T-helper 17 cell (primary cell): ENCODE results near the gene ADGRB2. TPM values are rescaled to one million over a fixed set of nuclear protein-coding genes. Genes with fewer than 3 reads are reported as not detected.

ENCODE experiments used
- ATAC-seq: fragments of 150-1000 bp; cut with Tn5 transposase; 2 replicates; pipeline ENCODE4 v1.10.0; 2021; ENCODE audit warnings: mild to moderate bottlenecking, moderate library complexity
- DNase-seq, 3 donors: peaks; one replicate each; pipeline versions ENCODE4 v3.0.0 to v3.0.0-alpha.2; 2020 to 2021
- H3K9me3 ChIP-seq: one replicate; pipeline ENCODE4 v1.7.0; 2013; ENCODE audit warnings: low read length, mild to moderate bottlenecking; ENCODE audit not compliant: control insufficient read depth, poor library complexity, severe bottlenecking
- H3K27ac Mint-ChIP-seq: one replicate; pipeline ENCODE4 v1.8.0; 2022; ENCODE audit warnings: mild to moderate bottlenecking, moderate library complexity, mixed read lengths
- H3K27me3 Mint-ChIP-seq: one replicate; pipeline ENCODE4 v1.8.0; 2022; ENCODE audit warnings: mixed read lengths
- H3K36me3 Mint-ChIP-seq: one replicate; pipeline ENCODE4 v1.8.0; 2022; ENCODE audit warnings: low read depth, mixed read lengths
- H3K4me1 Mint-ChIP-seq: one replicate; pipeline ENCODE4 v1.8.0; 2022; ENCODE audit warnings: mild to moderate bottlenecking, mixed read lengths
- H3K4me3 Mint-ChIP-seq: one replicate; pipeline ENCODE4 v1.8.0; 2022; ENCODE audit warnings: mild to moderate bottlenecking, moderate library complexity, mixed read lengths
- total RNA-seq, 4 donors: library from RNA in 2 of 4; stranded (reverse) in 2 of 4; gene quantifications; one replicate each; pipeline ENCODE4 v1.2.3 and lab custom pipeline; 2022 to 2026

Gene ADGRB2
- total RNA-seq, 2 donors from 2014 or later = 1.0 to 1.4 TPM

DNA sequence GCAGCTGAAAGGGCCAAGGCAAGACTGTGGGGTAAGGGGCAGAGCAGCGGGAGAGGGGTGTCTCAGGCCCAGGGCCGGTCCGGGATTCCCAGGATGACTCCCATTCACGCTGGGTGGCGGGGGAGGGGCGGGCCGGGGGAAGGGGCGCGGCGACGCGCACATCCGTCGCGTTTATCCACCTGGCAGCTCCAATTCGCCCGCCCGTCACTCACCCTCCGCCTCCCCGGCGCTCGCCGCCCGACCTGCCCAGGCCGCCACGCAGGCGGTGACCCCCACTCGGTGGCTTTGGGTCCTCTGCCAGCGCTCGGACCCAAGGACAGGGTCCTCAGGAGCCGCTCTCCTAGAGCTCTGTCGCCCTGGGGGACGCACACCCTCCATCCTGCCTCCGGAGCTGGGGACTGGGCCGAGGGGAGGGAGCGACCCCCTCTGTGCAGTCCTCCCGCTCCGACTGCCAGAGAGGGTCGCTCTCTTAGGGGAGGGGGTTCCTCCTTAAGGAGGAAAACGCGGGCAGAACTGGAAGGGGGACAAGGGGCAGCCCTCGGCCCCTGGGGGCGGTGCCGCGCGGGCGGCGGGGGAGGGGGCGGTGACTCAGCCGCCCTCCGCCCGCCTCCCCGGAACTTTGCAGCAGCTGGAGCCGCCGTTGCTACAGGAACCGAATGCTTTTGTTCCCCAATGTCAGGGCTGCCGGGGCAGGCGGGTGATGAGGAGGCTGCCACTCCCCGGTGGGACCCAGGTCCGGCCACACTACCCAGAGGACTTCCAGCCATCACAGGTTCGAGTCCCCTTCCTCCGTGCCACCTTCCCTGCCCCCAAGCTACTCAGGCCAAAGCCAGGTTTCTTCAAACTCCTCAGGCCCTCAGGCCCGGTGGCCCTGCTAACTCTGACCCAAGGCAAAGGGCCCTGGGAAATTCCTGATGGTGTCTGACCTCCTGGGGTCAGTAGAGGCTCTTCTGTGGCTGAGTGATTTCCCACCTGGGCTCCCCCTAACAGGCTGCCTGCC is 3.4 kb downstream of the ADGRB2 start:
- H3K9me3 ChIP-seq = no peaks in the 10 kb centered on the region
- Mint-ChIP-seq H3K4me1 (peaks cover 18% of the 10 kb centered on the region), H3K36me3 (no peaks in the 10 kb centered on the region), H3K4me3 (peak overlapping the region; percentile 81), H3K27ac (peak overlapping the region; percentile 68), H3K27me3 (no peaks in the 10 kb centered on the region)
- ATAC-seq = peak; percentile 74
- DNase-seq = peak; percentile 47 to 57 (median 56)

DNA sequence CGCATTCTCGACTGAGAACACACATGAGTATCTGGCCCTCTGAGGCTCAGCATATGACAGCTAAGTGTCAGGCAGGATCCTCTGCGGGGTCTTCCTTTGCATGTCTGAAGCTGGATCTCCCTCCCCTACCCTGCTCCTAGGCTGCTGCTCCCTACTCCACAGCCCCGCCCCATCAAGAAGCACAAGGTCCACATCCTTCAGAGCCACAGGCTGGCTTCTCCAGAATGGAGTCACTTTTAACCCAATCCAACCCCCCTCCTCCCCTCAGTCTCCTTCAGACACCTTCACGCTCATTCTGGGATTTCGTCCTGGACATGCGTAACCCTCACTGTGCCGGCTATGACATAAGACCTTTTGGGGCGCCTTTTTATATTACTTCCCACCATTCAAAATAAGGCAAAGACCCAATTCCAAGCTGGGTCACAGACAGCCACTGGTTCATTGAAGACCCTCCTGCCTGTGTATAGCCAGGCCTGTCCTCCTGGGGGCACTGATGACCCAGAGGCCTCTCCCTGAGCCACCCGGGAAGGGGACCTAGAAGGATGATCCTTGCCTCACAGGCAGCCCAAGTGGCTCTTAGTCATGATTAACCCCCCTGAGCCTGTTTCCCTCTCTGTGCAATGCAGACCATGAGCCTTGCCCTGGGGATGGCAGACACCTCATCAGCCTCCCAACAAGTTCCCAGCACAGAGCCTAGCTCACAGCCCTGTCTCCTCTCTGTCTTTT is 4.7 kb downstream of the ADGRB2 start:
- DNase-seq (no peak), ATAC-seq (no peak)
- Mint-ChIP-seq H3K4me3 (peak overlapping the region; percentile 81), H3K4me1 (peaks cover 16% of the 10 kb centered on the region), H3K27ac (peak overlapping the region; percentile 68), H3K36me3 (no peaks in the 10 kb centered on the region), H3K27me3 (no peaks in the 10 kb centered on the region)
- no peaks in the 10 kb centered on the region for H3K9me3 ChIP-seq

DNA sequence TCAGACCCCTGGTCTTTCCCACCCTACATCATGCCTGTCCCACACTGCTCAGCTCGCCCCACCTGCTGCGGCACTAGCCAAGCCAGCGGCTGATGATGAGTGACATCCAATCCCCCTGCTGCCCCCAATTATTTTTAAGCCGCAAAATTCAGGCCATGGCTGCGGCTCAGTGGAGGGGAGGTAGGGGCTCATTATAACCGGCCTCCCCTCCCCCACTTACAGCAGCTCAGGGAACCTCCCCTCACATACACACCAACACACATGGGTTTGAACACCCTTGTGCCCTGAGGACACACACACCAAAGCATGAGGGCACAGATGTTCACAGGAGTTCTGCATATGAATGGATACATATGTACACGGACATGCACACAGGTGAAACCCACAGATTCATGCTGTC is 5.3 kb downstream of the ADGRB2 start:
- Mint-ChIP-seq H3K27me3 (no peaks in the 10 kb centered on the region), H3K4me1 (peaks cover 16% of the 10 kb centered on the region), H3K36me3 (no peaks in the 10 kb centered on the region), H3K4me3 (no peak overlapping the region), H3K27ac (no peak overlapping the region)
- ATAC-seq (no peak), DNase-seq (no peak)
- no peaks in the 10 kb centered on the region for H3K9me3 ChIP-seq

DNA sequence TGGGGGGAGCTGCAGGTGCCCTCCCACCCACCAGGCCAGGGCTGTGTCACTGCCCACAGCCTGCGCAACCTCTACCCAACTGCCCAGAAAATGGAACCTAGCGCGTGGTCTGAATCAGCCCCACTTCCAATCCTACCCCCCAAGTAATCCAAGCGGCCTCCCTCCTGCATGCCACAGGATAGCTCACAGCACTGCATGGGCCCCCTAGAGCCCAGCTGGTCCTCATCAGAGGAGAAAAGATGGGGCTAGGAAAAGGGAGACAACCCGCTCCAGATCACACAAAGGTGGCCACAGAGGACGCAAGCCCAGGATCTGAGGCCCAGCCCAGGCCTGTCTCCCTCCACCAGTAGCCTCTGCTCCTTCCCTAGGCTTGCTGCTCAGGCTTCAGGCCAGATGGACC is 6.2 kb downstream of the ADGRB2 start:
- no peaks in the 10 kb centered on the region for H3K9me3 ChIP-seq
- peaks cover 11% of the 10 kb centered on the region for H3K4me1 Mint-ChIP-seq
- ATAC-seq (no peak), DNase-seq (no peak)
- no peaks in the 10 kb centered on the region for H3K36me3 Mint-ChIP-seq
- peaks cover 6% of the 10 kb centered on the region for H3K27me3 Mint-ChIP-seq
- no peak overlapping the region for H3K4me3 Mint-ChIP-seq
- H3K27ac Mint-ChIP-seq = no peak overlapping the region

DNA sequence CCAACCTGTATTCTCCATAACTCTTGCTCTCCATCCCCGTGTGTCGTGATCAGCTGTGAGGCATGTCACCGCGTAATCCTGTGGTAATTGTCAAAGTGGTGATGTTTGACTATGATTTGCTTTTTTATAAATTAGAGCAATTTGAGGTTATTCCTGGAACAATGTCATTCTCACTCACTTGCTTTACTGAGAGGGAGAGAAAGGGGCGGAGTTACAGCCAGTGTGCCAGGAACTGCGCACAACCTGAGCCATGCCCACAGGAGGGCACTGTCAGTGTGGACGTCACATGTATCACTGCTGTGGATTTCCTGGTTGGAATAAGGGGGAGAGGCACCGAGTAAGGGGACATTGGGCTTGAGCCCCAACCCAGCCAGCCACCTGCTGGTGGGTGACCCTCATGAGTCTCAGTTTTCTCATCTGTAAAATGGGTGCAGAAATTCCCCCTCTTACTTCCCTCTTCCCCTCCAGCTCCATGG is 6.9 kb downstream of the ADGRB2 start:
- DNase-seq = no peak
- Mint-ChIP-seq H3K36me3 (no peaks in the 10 kb centered on the region), H3K27ac (no peak overlapping the region), H3K27me3 (peaks cover 9% of the 10 kb centered on the region), H3K4me1 (peaks cover 11% of the 10 kb centered on the region), H3K4me3 (no peak overlapping the region)
- no peak for ATAC-seq
- H3K9me3 ChIP-seq = no peaks in the 10 kb centered on the region

DNA sequence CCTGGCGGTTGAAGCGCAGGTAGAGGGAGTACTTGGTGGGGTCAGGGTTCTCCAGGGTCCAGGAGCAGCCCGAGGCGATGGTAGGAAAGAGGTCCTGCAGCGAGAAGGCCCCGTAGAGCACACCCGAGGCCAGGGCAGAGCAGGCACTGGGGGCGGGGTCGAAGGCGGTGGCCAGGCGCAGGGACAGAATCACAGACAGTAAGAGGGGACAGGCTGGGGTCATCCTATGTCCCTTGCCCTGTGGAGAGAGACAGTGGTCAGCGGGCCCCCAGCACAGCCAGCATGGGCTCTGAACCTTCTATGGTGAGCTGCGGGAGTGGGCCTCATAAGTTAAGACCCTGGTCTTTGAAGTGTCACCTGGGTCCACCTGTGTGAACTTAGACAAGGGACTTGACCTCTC is 7.6 kb downstream of the ADGRB2 start:
- H3K9me3 ChIP-seq = no peaks in the 10 kb centered on the region
- Mint-ChIP-seq H3K27ac (no peak overlapping the region), H3K36me3 (no peaks in the 10 kb centered on the region), H3K27me3 (peaks cover 9% of the 10 kb centered on the region), H3K4me1 (peaks cover 13% of the 10 kb centered on the region), H3K4me3 (no peak overlapping the region)
- ATAC-seq (no peak), DNase-seq (no peak)

DNA sequence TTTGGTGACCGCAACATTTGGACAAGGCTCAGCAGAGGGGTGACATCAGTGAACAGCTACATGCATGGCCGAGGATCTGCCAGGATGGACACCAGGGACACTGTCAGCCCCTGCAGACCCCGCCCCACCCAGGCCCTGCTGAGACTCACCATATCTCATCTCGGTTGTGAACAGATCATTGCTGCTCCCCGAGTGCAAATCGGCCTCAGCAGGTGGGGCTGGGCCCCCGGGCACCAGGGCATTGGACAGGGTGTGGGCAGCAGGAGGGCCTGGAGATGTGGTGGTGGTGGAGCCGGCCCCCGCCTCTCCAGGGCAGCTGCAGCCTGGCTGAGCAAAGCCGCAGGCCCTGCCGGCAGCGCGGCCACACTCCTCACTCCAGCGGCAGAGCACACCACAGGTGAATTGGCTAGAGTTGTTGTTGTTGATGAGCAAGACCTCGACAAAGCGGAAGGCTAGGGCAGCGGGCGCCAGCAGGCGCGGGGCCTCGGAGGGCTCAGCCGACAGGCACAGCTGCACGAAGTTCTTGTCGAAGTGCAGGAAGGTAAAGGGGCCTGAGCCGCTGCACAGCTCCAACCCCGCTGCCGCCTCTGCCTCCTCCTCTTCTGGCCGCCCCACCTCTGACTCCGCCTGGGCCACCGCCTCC is 8.2 kb downstream of the ADGRB2 start:
- peaks cover 10% of the 10 kb centered on the region for H3K27me3 Mint-ChIP-seq

DNA sequence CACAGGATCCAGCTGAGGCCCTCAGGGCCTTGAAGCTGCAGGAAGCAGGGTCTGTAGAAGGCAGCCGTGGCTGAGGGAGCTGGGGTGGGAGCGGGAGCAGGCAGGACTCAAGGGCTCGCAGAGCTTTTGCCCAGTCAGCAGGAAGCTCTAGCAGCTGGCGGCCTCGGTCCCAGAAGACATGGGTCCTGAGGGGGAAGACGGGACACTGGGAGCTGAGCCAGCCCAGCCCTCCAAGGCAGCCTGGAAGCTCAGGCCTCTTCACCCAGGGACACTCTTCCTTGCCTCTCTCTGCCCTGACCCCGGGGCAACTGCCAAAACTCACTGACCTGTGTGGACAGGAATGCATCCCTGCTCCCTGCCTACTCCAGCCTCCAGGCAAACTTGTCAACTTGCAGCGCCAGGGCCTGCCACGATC is 8.9 kb downstream of the ADGRB2 start:
- Mint-ChIP-seq H3K27me3 (peaks cover 18% of the 10 kb centered on the region), H3K36me3 (no peaks in the 10 kb centered on the region), H3K4me1 (peaks cover 16% of the 10 kb centered on the region), H3K27ac (no peak overlapping the region), H3K4me3 (no peak overlapping the region)
- ATAC-seq (no peak), DNase-seq (no peak)
- H3K9me3 ChIP-seq = no peaks in the 10 kb centered on the region

More for the DNA sequence above, 8.2 kb downstream of the ADGRB2 start:
- Mint-ChIP-seq H3K4me1 (peaks cover 13% of the 10 kb centered on the region), H3K36me3 (no peaks in the 10 kb centered on the region), H3K27ac (no peak overlapping the region), H3K4me3 (no peak overlapping the region)
- H3K9me3 ChIP-seq = no peaks in the 10 kb centered on the region
- ATAC-seq (no peak), DNase-seq (no peak)

DNA sequence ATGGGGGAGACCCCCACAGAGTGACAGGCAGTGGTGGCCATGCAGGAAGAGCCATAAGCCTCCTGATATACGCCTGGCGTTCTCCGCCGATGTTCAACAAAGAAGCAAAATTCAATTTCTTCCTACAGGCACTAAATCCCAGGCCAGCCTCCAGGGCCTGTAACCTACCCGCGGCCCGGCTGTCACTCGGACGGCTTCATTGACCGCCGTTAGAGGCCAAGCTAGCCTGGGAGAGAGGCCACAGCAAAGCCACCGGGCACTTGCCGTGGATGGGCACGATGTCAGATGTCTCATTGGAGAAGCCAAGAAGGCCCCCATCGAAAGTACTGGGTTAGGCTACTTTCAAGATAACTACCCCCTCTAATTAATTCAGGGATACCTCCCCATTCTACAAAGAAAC is 9.7 kb downstream of the ADGRB2 start:
- DNase-seq (no peak), ATAC-seq (no peak)
- Mint-ChIP-seq H3K36me3 (no peaks in the 10 kb centered on the region), H3K4me3 (no peak overlapping the region), H3K4me1 (peaks cover 19% of the 10 kb centered on the region), H3K27ac (no peak overlapping the region), H3K27me3 (peaks cover 25% of the 10 kb centered on the region)
- no peaks in the 10 kb centered on the region for H3K9me3 ChIP-seq

DNA sequence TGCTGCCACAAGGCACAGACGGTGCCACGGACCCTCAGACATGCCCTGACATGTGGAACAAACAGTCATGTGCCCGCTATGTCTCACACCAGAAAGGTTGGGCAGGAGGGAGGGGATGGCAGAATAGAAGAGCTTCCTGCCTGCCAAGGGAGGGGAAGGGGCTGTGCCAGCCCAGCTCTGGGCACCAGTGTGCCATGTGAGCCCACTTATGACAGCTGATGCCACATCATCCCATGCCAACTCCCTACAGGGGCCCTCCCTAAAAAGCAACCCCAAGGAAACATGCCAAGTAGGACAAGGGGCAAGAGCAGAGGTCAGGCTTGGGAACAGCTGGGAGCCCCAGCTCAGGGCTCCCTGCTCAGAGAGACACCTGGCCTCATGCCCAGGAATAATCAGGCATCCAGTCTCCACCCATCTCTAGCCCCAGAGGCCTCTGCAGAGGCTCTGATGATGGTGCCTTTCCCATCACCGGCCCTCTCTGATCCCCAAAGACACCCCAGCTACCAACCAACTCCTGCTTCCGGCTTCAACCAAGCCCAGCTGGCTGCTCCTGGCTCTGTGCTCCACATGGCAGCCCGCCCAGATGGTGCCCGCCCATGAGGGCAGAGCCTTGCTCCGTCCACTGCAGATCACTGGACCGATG is 10.3 kb downstream of the ADGRB2 start:
- DNase-seq (no peak), ATAC-seq (no peak)
- no peaks in the 10 kb centered on the region for H3K9me3 ChIP-seq
- H3K27ac Mint-ChIP-seq = no peak overlapping the region
- no peaks in the 10 kb centered on the region for H3K36me3 Mint-ChIP-seq
- H3K27me3 Mint-ChIP-seq = peaks cover 31% of the 10 kb centered on the region
- H3K4me3 Mint-ChIP-seq = no peak overlapping the region
- H3K4me1 Mint-ChIP-seq = peaks cover 17% of the 10 kb centered on the region

DNA sequence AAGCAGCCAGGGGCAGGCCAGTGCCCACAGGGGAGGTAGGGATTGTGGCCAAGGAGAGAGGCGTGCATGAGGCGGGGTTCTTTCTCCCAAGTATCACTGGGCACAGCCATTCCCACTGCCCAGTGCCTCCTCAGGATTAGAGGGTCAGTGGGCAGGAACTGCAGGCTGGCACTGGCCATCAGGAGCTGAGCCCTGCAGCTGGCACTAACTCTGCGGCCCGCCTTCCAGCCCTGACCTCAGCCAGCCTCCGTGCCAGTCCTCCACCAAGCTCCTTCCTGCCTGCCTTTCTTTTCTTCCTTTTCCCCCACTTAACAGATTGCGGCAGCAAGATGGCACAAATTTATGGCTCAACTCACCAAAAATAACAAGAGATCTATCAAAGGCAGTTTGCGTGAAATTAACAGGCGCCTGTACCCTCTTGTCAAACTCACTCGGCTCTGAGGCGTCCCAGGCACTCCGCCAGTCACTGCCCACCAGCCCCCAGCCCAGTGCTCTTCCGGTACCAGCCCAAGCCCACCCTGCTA is 11.1 kb downstream of the ADGRB2 start:
- DNase-seq (no peak), ATAC-seq (no peak)
- H3K4me3 Mint-ChIP-seq = no peak overlapping the region
- H3K27ac Mint-ChIP-seq = no peak overlapping the region
- no peaks in the 10 kb centered on the region for H3K36me3 Mint-ChIP-seq
- H3K9me3 ChIP-seq = no peaks in the 10 kb centered on the region
- peaks cover 34% of the 10 kb centered on the region for H3K27me3 Mint-ChIP-seq
- peaks cover 17% of the 10 kb centered on the region for H3K4me1 Mint-ChIP-seq

DNA sequence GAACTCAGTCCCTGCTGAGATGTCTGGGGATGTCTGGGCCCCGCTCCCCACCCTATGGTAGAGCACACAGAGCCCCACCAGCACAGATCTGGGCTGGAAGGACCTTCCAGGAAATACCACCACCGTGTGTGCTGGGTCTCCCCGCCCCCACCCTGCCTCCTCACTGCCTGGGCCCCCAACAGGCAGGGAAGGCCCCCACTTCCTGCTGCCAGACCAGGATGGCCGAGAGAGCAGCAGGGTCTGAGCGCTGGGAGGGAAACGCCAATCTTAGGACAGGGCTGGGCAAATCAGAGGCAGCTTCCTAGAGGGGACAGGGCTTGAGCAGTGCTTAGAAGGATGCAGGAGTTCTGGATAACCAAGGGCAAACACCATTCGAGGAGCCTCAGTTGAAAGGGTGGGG is 11.9 kb downstream of the ADGRB2 start:
- ATAC-seq = no peak
- H3K4me3 Mint-ChIP-seq = no peak overlapping the region

More for the DNA sequence above, 11.9 kb downstream of the ADGRB2 start:
- H3K9me3 ChIP-seq = no peaks in the 10 kb centered on the region
- peaks cover 19% of the 10 kb centered on the region for H3K4me1 Mint-ChIP-seq
- DNase-seq = no peak
- H3K36me3 Mint-ChIP-seq = peaks cover 3% of the 10 kb centered on the region
- H3K27ac Mint-ChIP-seq = no peak overlapping the region
- peaks cover 38% of the 10 kb centered on the region for H3K27me3 Mint-ChIP-seq
